Measurements from ENCODE around the gene PROK2.

- TF ChIP-seq POLR2A (IDR thresholded peaks at IDR 0.05; ENCODE audit: low read length) = no peak
- TF ChIP-seq GATA1 (IDR thresholded peaks at IDR 0.05; ENCODE audit: low read depth, low read length) = no peak
Observed at GRCh38 chr3:71809321-71810026, 24.5 kb upstream of the PROK2 start.
